K562 (cell line): ENCODE measurements around the gene CLDN25. TPM values are rescaled to one million over a fixed set of nuclear protein-coding genes. Genes with fewer than 3 reads are reported as not detected.
"Not testable (repeated sequence)": the region's sequence is repeated elsewhere in the genome, so short reads cannot be mapped to it uniquely, and the experiment has no call there.

Experiments used
- ATAC-seq: fragments of 200-7000 bp; cut with Tn5 transposase; 3 replicates; pipeline ENCODE4 v1.9.1; 2020; ENCODE audit warnings: moderate library complexity
- BruUV-seq: library from RNA; stranded (reverse); fragments of 400-500 nt; replicated peaks from 2 replicates; lab custom pipeline; 2021; lab: Mats Ljungman, UMichigan
- CTCF ChIA-PET: fragments of 300-600 bp; formaldehyde crosslinking; extraction: SDS; loops from one replicate; lab custom pipeline; 2021; ENCODE audit warnings: low intra/inter-chr PET ratio; lab: Yijun Ruan, JAX
- POLR2A ChIA-PET: fragments of 300-600, 350-650 bp; sonication (Branson Sonifier 250); formaldehyde crosslinking; extraction: SDS; loops from one replicate; lab custom pipeline; 2021; ENCODE audit warnings: antibody characterized with exemption, inconsistent platforms; lab: Yijun Ruan, JAX
- DNase-seq, 4 experiments: peaks; one replicate each; pipeline versions ENCODE4 v3.0.0 to v3.0.0-alpha.2; 2011 to 2018; ENCODE audit warnings: low spot score in 3 of 4, mixed read lengths in 3 of 4; ENCODE audit errors: extremely low read depth in 1 of 4
- FAIRE-seq: peaks from 2 replicates; lab custom pipeline; 2011; peaks lifted over from hg19 to GRCh38; lab: Jason Lieb, UNC
- H2AFZ ChIP-seq: 2 replicates; pipeline ENCODE4 v1.6.0; 2011; ENCODE audit warnings: low read depth, low read length, control low read depth, inconsistent platforms
- H3K27ac ChIP-seq: fragments of 200-600 bp; 3 replicates; pipeline ENCODE4 v1.8.0; 2011; ENCODE audit warnings: low read depth, mild to moderate bottlenecking, control low read depth, inconsistent platforms, low read length, moderate library complexity, mixed read lengths; ENCODE audit errors: extremely low read depth
- H3K27me3 ChIP-seq, 2 experiments: fragments of 300-600 bp in 1 of 2; 2 replicates in 1 of 2; 3 replicates in 1 of 2; pipeline versions ENCODE4 v1.6.0 to v1.8.0; 2011; ENCODE audit warnings: inconsistent platforms in 2 of 2, low read length in 2 of 2, mild to moderate bottlenecking in 1 of 2, mixed read lengths in 1 of 2, moderate library complexity in 1 of 2; ENCODE audit not compliant: control insufficient read depth in 2 of 2, insufficient read depth in 2 of 2
- H3K36me3 ChIP-seq: fragments of 300-600 bp; 3 replicates; pipeline ENCODE4 v1.8.0; 2011; ENCODE audit warnings: mild to moderate bottlenecking, low read length, inconsistent platforms; ENCODE audit not compliant: control insufficient read depth, insufficient read depth
- H3K4me1 ChIP-seq, 2 experiments: fragments of 200-600 bp in 1 of 2; replicated peaks in 1 of 2; 2 replicates in 1 of 2; 3 replicates in 1 of 2; pipeline versions ENCODE4 v1.5.1 to v1.8.0; 2011; ENCODE audit warnings: inconsistent platforms in 2 of 2, low read length in 2 of 2, mild to moderate bottlenecking in 1 of 2, mixed read lengths in 1 of 2, moderate library complexity in 1 of 2; ENCODE audit not compliant: control insufficient read depth in 2 of 2, insufficient read depth in 2 of 2
- H3K4me2 ChIP-seq: 2 replicates; pipeline ENCODE4 v1.6.1; 2011; ENCODE audit warnings: low read length, control low read depth, inconsistent platforms, mixed read lengths; ENCODE audit not compliant: insufficient read depth
- H3K4me3 ChIP-seq: fragments of 200-600 bp; sonication (generic), shearing (Covaris generic); 2 replicates; pipeline ENCODE4 v1.5.1; 2016; ENCODE audit warnings: control low read depth, inconsistent platforms
- H3K79me2 ChIP-seq: fragments of 200-600 bp; 3 replicates; pipeline ENCODE4 v1.8.0; 2011; ENCODE audit warnings: low read length, inconsistent platforms; ENCODE audit not compliant: control insufficient read depth, insufficient read depth
- H3K9ac ChIP-seq, 2 experiments: 2 replicates each; pipeline versions ENCODE4 v1.6.0 to v1.6.1; 2011; ENCODE audit warnings: low read depth in 2 of 2, low read length in 2 of 2, control low read depth in 1 of 2, inconsistent platforms in 1 of 2, mild to moderate bottlenecking in 1 of 2, mixed read lengths in 1 of 2; ENCODE audit not compliant: insufficient read depth in 1 of 2
- H3K9me1 ChIP-seq: one replicate; pipeline ENCODE4 v1.6.0; 2011; ENCODE audit warnings: inconsistent platforms, mild to moderate bottlenecking, low read length, moderate library complexity; ENCODE audit not compliant: control insufficient read depth, insufficient read depth
- H3K9me3 ChIP-seq: replicated peaks from 2 replicates; pipeline ENCODE4 v1.5.1; 2011; ENCODE audit warnings: low read depth, low read length, inconsistent platforms; ENCODE audit not compliant: control insufficient read depth, insufficient read depth
- H4K20me1 ChIP-seq: replicated peaks from 2 replicates; pipeline ENCODE4 v1.6.1; 2011; ENCODE audit warnings: low read length, inconsistent platforms, mixed read lengths; ENCODE audit not compliant: control insufficient read depth, insufficient read depth
- CEBPG ChIP-seq, 3 experiments: fragments of 200-800 bp in 1 of 3; sonication (Bioruptor generic) in 1 of 3; sonication (generic) in 1 of 3; formaldehyde crosslinking in 1 of 3; IDR thresholded peaks in 2 of 3; conservative IDR thresholded peaks in 1 of 3; 2 replicates each; pipeline versions ENCODE4 v1.6.1 to v1.8.0; 2016 to 2022; ENCODE audit warnings: missing compliant biosample characterization in 2 of 3, missing genetic modification characterization in 2 of 3, mild to moderate bottlenecking in 1 of 3, missing genetic modification reagents in 1 of 3
- DACH1 ChIP-seq: fragments of 450-650 bp; IDR thresholded peaks from 2 replicates; pipeline ENCODE4 v1.6.1; 2018; ENCODE audit not compliant: partially characterized antibody
- FOXJ2 ChIP-seq: fragments of 200-800 bp; sonication (Bioruptor generic); IDR thresholded peaks from 2 replicates; pipeline ENCODE4 v1.6.1; 2016; ENCODE audit warnings: missing genetic modification characterization, missing compliant biosample characterization
- KDM1A ChIP-seq, 2 experiments: fragments of 450-650 bp; IDR thresholded peaks; 2 replicates each; pipeline ENCODE4 v1.6.1; 2016; ENCODE audit warnings: mild to moderate bottlenecking in 2 of 2
- KLF16 ChIP-seq: IDR thresholded peaks from 2 replicates; pipeline ENCODE4 v1.6.1; 2016; ENCODE audit warnings: antibody characterized with exemption
- SRSF1 ChIP-seq: fragments of 200-400 bp; formaldehyde crosslinking; IDR thresholded peaks from 2 replicates; pipeline ENCODE4 v1.6.1; 2017; ENCODE audit warnings: mild to moderate bottlenecking, low read depth, low read length, moderate library complexity
- XRCC4 ChIP-seq: IDR thresholded peaks from one replicate; pipeline ENCODE4 v1.6.1; 2011; ENCODE audit not compliant: insufficient read depth, insufficient read length; ENCODE audit errors: extremely low read depth
- ZNF124 ChIP-seq: sonication (generic); formaldehyde crosslinking; IDR thresholded peaks from 2 replicates; pipeline ENCODE4 v1.8.1; 2022; ENCODE audit warnings: missing genetic modification reagents
- ZNF174 ChIP-seq: fragments of 250-450 bp; sonication (Bioruptor Pico); IDR thresholded peaks from 2 replicates; pipeline ENCODE4 v1.4.0; 2020; ENCODE audit warnings: mild to moderate bottlenecking
- ZNF3 ChIP-seq: fragments of 250-450 bp; sonication (Bioruptor Pico); IDR thresholded peaks from 2 replicates; pipeline ENCODE4 v1.5.0; 2021; ENCODE audit warnings: mild to moderate bottlenecking, moderate library complexity
- WGBS: fragments of 100-300 bp; shearing (Covaris generic); methylation state at CpG from one replicate; pipeline ENCODE4 v1.1.6; 2016; ENCODE audit warnings: low coverage, mixed read lengths; ENCODE audit not compliant: insufficient coverage; ENCODE audit errors: missing lambda C conversion rate; 5-methylcytosine and 5-hydroxymethylcytosine counted together
- in situ Hi-C: fragments of 300-500 bp; cut with MboI; formaldehyde crosslinking; loops from 4 replicates; pipeline ENCODE4 v1.15.0; 2018; ENCODE audit warnings: inconsistent platforms, mixed read lengths
- intact Hi-C: fragments of 100-400 bp; cut with micrococcal nuclease; formaldehyde crosslinking; loops from 2 replicates; pipeline ENCODE4 v1.14.2; 2022
- polyA plus RNA-seq, 8 experiments: library from polyadenylated mRNA; depleted of rRNA in 4 of 8; stranded (reverse) in 5 of 8; unstranded in 3 of 8; fragments of >200 nt; fragmentation: Nextera tagmentation in 2 of 8; fragmentation: Illumina TruSeq in 1 of 8; extraction: Ambion mirVana in 2 of 8; extraction: Trizol in 1 of 8; gene quantifications; 2 replicates each; pipeline versions ENCODE4 v1.2.1 to v1.2.3, GENCODE V29; 2011 to 2014; ENCODE audit warnings: inconsistent platforms in 1 of 8, missing spikeins in 1 of 8
- total RNA-seq, 7 experiments: library from RNA; depleted of rRNA in 6 of 7; stranded (reverse); fragments of >200 nt in 6 of 7; fragmentation: Illumina TruSeq in 2 of 7; extraction: Trizol in 2 of 7; gene quantifications; 2 replicates each; pipeline versions ENCODE4 v1.2.1 to v1.2.3, GENCODE V29; 2011 to 2021; ENCODE audit warnings: low replicate concordance in 1 of 7
- TF ChIP-seq, protein P1 (sequence below): fragments of 250-450 bp; sonication (Bioruptor Pico); IDR thresholded peaks from 2 replicates; pipeline ENCODE4 v1.8.0; 2021; ENCODE audit warnings: borderline replicate concordance, mild to moderate bottlenecking, moderate library complexity; ENCODE audit not compliant: poor library complexity, severe bottlenecking
- TF ChIP-seq, protein P2 (sequence below): fragments of 450-650 bp; formaldehyde crosslinking; IDR thresholded peaks from 2 replicates; pipeline ENCODE4 v1.4.0; 2020; ENCODE audit warnings: mild to moderate bottlenecking
- TF ChIP-seq, protein P3 (sequence below): sonication (generic); formaldehyde crosslinking; IDR thresholded peaks from 2 replicates; pipeline ENCODE4 v1.8.1; 2022; ENCODE audit warnings: missing genetic modification reagents

Gene CLDN25
- total and polyA plus RNA-seq, 9 of the 15 experiments (the other 6 are each of a cell fraction or from before 2014, with no cell fraction given), result not detected

DNA sequence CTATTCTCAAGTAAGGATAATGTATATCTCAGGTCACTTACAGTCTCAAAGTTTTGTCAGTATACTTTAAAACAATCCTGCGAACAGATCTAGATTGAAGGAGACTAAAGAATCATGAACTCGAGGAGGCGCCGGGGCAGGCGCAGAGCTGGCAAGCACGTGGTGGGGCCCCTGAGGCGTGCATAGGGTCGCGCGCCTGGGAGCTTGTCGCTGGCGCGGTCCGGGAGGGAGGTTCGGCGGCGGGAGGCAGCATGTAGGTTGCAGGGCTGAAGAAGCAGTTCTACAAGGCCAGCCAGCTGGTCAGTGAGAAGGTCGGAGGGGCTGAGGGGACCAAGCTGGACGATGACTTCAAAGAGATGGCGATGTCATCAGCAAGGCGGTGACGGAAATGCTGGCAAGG lies 9.4 kb downstream of the CLDN25 start:
- H3K4me3 ChIP-seq, H3K9ac ChIP-seq, H3K9me1 ChIP-seq, H3K4me1 ChIP-seq, ATAC-seq, in situ Hi-C loops, BruUV-seq, H3K9me3 ChIP-seq, H2AFZ ChIP-seq, FAIRE-seq, H3K36me3 ChIP-seq, H3K79me2 ChIP-seq, POLR2A ChIA-PET, intact Hi-C loops, H3K4me2 ChIP-seq, CTCF ChIA-PET, H3K27ac ChIP-seq, DNase-seq, H4K20me1 ChIP-seq: not testable (repeated sequence)
- peaks cover 25 to 39% of the 10 kb centered on the region in 2 experiments; a peak in 4 of 5 replicates for H3K27me3 ChIP-seq
- 20% methylated on average over 21 of the region's 22 CpGs for WGBS

DNA sequence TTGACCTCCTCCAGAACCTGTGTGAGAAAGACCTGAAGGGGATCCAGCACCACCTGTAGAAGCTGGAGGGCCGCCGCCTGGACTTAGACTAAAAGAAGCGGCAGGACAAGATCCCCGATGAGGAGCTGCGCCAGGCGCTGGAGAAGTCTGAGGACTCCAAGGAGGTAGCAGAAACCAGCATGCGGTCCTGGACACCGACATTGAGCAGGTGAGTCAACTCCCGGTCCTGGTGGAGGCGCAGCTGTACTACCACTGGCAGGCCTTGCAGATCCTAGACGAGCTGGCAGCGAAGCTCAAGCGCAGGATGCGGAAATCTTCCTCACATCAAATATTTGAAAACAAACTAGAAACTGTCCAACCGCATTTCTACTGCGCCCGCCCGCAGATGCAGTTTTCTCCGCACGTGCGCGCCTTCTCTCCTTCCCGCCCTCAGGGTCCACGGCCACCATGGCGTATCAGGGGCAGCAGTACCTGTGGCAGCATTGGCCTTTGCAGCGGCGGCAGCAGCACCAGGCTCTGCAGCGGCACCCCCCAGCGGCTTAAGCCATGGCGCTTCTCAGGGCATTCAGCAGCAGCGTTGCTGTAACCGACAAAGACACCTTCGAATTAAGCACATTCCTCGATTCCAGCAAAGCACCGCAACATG lies 10.2 kb downstream of the CLDN25 start:
- ChIA-PET POLR2A (no interaction called here), CTCF (no interaction called here)
- TF ChIP-seq, protein P1, sequence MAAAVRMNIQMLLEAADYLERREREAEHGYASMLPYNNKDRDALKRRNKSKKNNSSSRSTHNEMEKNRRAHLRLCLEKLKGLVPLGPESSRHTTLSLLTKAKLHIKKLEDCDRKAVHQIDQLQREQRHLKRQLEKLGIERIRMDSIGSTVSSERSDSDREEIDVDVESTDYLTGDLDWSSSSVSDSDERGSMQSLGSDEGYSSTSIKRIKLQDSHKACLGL (CRISPR knock-in tag), result no peak
- TF ChIP-seq ZNF3 (no peak), KLF16 (no peak), KDM1A (IDR thresholded peaks at IDR 0.05) (no peak), XRCC4 (no peak), FOXJ2 (tag) (no peak), ZNF124 (CRISPR knock-in tag) (no peak), ZNF174 (CRISPR knock-in tag) (no peak), CEBPG (CRISPR knock-in tag; IDR thresholded peaks at IDR 0.05) (no peak), CEBPG (tag; conservative IDR thresholded peaks at IDR 0.05 in 1 of 2, IDR thresholded peaks at IDR 0.05 in 1 of 2) (no peak), SRSF1 (no peak), DACH1 (no peak)
- TF ChIP-seq, protein P2, sequence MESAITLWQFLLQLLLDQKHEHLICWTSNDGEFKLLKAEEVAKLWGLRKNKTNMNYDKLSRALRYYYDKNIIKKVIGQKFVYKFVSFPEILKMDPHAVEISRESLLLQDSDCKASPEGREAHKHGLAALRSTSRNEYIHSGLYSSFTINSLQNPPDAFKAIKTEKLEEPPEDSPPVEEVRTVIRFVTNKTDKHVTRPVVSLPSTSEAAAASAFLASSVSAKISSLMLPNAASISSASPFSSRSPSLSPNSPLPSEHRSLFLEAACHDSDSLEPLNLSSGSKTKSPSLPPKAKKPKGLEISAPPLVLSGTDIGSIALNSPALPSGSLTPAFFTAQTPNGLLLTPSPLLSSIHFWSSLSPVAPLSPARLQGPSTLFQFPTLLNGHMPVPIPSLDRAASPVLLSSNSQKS (CRISPR knock-in tag), result no peak
- TF ChIP-seq, protein P3, sequence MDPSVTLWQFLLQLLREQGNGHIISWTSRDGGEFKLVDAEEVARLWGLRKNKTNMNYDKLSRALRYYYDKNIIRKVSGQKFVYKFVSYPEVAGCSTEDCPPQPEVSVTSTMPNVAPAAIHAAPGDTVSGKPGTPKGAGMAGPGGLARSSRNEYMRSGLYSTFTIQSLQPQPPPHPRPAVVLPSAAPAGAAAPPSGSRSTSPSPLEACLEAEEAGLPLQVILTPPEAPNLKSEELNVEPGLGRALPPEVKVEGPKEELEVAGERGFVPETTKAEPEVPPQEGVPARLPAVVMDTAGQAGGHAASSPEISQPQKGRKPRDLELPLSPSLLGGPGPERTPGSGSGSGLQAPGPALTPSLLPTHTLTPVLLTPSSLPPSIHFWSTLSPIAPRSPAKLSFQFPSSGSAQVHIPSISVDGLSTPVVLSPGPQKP (CRISPR knock-in tag), result no peak

More for the DNA sequence above, 10.2 kb downstream of the CLDN25 start:
- Histone ChIP-seq H3K79me2 (no peaks in the 10 kb centered on the region), H3K9me1 (no peaks in the 10 kb centered on the region), H3K27me3 (peaks cover 20 to 39% of the 10 kb centered on the region in 2 experiments; a peak in 4 of 5 replicates), H4K20me1 (no peaks in the 10 kb centered on the region), H3K27ac (no peak overlapping the region), H3K4me2 (no peak overlapping the region), H3K4me1 (0 out of 5 replicates have a peak, but pooled peaks cover 0 to 5% of the 10 kb centered on the region in 2 experiments), H3K4me3 (no peak overlapping the region), H3K36me3 (no peaks in the 10 kb centered on the region), H3K9me3 (no peaks in the 10 kb centered on the region), H3K9ac (no peak overlapping the region), H2AFZ (no peak overlapping the region)
- 45% methylated on average over 31 of the region's 35 CpGs for WGBS
- in situ Hi-C loops, result no loop called here
- FAIRE-seq (no peak), ATAC-seq (peak; percentile 20; the same call in 2 of the 3 replicates), DNase-seq (no peak)
- no TSS peak for BruUV-seq
- intact Hi-C loops, result no loop called here
